HG03159 (cell line): Measurements from ENCODE around the gene ELP2.
"Not testable (repeated sequence)": the region's sequence is repeated elsewhere in the genome, so short reads cannot be mapped to it uniquely, and the experiment has no call there.

ENCODE experiments used
- ATAC-seq: cut with Tn5 transposase; IDR thresholded peaks from one replicate; pipeline ENCODE4 v1.9.1; 2021; ENCODE audit warnings: mild to moderate bottlenecking, moderate library complexity; ENCODE audit not compliant: unreplicated experiment

ELP2 gene

DNA sequence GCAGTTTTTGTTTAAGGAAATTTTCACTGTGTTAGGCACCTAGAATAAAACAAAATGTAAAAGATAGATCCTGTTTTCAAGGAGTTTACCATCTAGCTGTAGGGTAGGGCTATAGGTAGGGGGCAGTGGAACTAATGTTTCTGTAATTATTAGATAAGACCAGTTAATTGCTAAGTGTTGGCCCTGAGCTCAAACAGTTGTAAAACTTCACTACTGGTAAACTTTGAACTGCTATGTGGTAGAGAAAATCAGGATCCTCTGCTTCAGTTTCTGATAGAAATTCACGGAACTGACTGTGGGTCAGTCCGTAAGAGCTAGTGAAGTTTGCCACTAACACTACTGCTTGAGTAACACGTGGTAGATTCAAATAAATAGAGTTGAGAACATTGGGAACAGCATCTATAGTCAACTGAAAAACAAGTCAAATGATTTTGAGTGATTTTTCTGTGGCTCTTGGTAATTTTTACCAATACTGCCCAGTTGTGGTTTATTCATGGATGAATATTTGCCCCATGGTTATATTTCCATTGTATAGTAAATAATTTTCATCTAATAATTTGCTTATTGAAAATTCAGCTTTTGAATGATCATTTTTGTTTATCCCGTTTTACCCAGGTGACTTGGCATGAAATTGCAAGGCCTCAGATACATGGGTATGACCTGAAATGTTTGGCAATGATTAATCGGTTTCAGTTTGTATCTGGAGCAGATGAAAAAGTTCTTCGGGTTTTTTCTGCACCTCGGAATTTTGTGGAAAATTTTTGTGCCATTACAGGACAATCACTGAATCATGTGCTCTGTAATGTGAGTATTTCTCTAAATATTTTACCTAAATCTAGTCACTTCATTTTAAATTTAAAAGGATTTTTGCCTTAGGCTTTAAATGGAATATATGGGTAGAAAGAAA lies 26.4 kb downstream of the ELP2 start:
- ATAC-seq: no peak

DNA sequence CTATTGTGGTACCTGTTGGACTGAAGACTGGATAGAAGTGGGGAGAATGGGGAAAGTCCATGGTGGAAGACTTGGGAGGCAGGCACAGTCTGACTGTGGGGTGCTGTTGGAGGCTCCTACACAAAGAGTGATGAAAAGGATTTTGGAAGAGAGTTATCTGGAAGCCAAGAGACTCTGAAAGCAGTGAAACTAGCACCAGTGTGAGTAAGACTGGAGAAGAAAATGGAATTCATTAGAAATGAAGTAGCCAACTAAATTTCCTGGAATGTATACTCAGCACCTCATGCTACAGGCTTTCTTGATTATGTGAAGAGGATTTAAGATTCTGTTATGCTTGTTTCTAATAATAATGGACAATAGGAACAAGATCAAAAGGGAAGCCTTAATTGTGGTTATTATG lies 27.7 kb downstream of the ELP2 start:
- ATAC-seq: no peak

DNA sequence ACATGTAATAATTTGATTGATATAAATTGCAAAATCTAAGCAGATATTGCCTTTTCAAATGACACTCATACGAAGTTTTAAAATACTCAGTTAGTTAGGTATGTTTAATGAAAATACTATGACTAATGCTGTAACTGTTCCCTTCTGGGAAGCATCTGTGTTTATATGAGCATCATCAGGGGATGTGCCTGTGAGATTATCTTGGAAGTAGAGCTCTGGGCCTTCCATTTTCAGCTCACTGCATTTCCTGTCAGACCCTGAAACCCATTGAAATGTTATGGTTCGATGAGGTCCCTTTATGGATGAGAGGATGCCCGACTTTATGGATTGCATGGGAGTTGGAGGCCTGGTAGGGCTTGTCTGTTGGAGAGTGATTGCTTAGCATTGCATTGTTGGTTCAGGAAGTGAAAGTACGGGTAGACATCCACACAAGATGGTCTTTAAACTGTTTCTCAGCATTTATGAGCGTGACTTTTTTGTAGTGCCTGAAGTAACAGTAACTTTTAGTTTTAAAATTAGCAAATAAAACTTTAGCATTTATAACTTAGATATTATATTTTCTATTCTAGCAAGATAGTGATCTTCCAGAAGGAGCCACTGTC lies 28.7 kb downstream of the ELP2 start:
- no peak for ATAC-seq

DNA sequence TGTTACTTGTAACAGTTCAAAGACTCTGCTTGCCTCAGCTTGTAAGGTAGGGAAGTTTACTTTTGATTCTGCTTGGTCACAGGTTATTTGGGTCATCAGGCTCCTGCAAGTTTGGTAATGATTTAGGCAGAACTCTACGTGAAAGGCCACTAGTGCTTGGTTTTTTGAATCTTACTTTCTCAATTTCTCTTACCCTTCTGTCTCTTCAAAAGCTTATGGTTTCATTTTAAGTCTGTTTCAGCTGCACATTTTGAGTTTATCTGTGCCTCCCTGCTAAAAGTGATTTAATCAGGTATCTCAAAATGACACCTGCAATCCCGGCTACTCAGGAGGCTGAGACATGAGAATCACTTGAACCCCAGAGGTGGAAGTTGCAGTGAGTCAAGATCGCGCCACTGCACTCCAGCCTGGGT lies 31.3 kb downstream of the ELP2 start:
- no peak for ATAC-seq

DNA sequence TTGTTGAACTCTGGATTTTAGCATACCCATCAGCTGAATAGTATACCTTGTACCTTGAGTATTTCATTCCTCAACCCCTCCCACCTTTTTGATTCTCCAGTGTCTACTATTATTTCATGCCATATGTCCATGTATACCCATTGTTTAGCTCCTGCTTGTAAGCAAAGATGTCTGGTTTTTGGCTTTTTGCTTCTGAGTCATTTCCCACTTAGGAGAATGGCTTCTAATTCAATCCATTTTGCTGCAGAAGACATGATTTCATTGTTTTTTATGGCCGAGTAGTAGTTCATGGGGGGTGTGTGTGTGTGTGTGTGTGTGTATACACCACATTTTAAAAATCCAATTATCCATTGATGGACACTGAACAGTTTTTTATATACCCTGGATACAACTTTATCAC lies 33.3 kb downstream of the ELP2 start:
- no peak for ATAC-seq

DNA sequence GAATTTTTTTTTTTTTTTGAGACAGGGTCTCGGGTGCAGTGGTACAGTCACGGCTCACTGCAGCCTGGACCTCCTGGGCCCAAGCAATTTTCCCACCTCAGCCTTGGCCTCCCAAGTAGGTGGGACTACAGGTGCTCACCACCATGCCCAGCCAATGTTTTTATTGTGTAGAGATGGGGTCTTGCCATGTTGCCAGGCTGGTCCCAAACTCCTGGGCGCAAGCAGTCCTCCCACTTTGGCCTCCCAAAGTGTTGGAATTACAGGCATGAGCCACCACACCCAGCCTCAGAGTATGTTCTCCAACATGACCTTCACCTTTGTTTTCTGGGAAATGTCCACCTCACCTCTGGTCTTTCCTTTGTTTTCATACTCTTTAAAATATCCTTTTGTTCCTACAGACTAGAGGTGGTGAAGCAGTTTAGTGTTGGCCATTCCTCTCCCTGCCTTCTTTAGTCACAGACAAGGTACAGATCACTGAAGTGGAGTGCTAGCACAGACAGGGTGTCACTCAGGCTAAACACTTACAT lies 38.1 kb downstream of the ELP2 start:
- ATAC-seq: no peak

DNA sequence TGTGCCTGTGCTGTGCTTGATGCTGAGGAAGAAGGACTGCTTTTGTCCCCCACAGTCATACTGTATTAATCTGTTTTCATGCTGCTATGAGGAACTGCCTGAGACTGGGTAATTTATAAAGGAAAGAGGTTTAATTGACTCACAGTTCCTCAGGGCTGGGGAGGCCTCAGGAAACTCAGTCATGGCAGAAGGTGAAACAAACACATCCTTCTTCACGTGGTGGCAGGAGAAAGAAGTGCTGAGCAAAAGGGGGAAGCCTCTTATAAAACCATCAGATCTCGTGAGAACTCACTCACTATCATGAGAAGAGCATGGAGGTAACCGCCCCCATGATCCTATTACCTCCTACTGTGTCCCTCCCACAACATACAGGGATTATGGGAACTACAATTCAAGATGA lies 38.6 kb downstream of the ELP2 start:
- ATAC-seq: not testable (repeated sequence)

DNA sequence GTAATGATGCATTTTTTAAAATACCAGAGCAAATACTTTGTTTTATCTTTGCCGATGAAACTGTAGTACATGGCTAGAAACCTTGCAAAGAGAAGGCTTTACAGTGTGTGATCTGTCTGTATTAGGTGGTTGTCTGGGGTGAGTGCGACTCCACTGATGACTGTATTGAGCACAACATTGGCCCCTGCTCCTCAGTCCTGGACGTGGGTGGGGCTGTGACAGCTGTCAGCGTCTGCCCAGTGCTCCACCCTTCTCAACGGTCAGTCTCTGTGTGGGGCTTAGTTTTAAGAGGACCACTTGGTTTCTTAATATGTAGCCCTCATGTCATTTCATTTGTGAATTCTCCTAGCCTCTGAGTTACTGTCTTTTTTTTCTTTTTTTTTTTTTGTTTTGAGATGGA lies 40.2 kb downstream of the ELP2 start:
- no peak for ATAC-seq

DNA sequence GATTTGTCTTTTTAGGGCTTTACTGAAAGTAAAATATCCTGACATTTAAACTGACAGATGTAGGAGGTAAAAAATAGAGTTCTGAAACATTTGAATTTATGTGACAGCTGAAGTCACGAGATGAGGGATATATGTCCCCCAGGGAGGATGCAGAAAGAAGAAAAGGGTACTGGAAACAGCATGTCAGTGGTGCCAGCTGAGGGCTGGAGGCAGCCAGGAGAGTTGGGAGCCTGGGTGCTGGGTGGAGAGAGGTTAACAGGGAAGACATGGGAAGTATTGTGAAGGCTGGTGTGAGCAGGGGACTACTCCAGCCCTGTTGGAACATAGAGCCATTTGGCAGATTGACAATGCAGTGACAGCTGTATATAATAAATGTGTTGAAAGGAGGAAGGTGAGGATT lies 45.8 kb downstream of the ELP2 start:
- no peak for ATAC-seq

DNA sequence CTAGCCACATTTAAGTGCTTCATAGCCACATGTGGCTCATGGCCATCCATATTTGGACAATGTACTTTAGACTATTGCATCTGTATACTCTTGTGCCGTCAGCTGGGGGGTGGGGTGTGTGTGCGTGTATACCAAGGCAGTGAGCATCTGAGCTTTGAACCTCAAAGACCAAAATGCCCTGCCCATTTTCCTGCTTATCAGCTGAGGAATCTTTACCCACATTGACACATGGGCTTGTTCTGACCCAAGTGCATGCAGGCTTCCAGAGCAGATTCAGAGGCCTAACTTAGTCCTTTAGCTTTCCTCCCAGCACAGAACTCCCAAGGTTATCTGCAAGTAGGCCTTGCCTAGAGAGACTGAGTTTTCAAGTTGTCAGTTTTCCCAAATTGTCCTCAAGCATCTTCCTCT lies 46.5 kb downstream of the ELP2 start:
- no peak for ATAC-seq

DNA sequence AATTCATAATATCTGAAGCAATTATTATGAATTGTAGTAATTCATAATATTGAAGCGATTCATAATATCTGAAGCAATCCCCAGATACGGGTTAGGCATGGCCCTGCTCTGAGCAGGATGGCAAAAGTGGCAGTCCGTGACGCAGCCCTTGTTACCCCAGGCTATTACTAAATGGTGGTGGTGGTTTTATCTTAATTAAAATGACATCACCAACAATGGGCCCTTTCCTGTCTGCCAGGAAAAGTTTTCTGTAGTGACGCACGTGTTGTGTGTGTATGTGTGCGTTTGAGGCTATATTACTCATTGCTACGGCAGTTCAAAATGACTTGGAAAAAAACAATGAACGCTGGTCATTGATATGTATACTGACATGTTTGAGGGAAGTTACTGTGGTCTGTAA lies 47.0 kb downstream of the ELP2 start:
- no peak for ATAC-seq

DNA sequence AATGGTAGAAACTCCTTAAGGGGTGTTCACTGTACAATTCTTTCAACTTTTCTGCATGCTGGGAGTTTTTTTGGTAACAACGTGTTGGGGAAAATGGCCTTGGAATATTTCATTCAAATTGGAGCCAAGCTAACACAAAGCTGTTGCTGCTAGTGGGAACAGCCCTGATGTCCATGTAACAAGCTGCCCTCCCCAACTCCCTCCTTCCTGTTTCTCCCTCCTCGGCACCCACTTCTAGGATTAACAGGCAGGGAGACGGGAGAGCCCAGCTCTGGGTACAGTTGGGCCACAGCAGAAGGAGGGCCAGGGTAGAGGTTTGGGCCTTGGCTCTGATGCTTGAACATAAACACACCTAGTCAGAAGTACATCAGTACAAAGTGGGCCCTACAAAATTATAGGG lies 48.2 kb downstream of the ELP2 start:
- ATAC-seq: no peak

DNA sequence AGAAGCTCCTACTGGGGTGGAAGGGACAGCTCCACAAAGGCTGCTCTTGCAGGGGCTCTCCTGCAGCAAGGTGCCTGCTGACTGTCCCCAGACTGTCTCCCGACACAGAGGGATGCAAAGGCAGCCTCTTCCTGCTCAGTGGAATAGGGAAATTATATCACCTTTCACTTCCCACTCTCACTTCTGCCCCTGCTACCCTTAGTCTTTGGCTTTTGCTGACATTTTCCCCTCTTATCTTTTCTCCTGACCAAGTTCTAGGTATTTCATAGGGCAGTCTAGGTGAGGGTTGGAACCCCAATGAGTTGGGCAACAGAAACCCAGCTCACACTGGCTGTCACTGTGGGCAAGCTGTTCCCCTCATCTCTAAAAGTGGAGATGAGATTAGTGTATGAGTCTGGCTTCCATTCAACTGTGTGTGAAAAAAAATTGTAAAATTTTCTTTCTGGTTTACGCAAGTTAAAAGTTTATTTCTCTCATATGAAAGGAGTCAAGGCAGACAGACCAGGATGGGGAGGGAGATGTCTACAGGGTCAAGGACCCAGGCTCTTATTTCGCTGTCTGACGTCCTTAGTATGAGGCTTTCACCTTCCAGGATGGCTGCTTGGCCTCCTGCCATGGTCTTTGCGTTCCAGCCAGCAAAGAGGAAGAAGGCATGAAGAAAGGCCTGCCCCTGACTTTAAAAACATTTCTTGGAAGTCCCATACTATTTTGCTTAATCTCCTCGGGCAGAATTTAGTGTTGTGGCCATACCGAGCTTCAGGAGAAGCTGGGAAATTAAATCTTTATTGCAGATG lies 50.1 kb downstream of the ELP2 start:
- no peak for ATAC-seq

DNA sequence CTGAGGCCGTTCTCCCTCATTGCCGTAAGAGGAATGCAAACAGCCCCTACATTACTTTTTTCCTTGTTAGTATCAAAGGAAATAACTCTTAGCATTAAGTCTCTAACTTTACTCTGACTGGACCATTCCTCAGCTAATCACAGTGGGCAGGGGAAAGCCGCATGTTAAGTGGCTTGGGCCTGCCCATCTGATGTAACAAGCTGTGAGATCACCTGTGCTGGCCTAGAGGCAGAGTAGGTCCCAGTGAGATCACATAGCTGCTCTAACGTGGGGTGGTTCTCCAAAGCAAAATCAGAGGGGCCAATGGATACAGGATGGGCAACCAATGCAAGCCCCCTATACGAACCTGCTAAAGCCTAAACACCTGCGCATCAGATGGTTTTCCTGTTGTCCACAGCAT lies 51.7 kb downstream of the ELP2 start:
- no peak for ATAC-seq

DNA sequence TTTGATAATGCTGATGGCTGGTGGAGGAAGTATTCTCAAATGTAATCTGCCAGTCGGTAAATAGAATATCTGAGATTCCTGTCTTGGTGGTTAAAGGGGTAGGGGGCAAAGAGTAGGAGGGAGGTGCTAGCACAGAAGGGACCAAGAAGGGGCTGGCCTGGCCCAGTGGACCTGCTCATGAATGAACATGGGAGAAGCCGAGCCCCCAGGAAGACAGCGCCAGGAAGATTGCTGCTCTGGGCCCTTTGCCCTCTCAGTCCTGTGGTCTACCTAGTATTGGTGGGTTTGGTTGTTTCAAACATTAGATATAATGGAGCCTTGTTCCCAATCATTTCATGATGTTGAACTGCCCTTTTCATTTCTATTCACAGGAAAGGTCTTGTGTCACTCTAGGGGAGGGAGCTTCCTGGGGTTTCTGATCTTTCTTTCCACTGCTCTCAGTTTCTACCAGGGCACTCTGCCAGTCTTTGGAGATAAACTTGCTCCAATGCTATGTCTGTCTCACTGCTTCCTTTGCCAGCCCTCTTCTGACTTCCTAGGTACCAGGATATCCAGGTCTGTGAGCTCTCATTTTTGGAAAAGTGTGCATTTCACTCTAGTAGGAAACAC lies 52.3 kb downstream of the ELP2 start:
- no peak for ATAC-seq

DNA sequence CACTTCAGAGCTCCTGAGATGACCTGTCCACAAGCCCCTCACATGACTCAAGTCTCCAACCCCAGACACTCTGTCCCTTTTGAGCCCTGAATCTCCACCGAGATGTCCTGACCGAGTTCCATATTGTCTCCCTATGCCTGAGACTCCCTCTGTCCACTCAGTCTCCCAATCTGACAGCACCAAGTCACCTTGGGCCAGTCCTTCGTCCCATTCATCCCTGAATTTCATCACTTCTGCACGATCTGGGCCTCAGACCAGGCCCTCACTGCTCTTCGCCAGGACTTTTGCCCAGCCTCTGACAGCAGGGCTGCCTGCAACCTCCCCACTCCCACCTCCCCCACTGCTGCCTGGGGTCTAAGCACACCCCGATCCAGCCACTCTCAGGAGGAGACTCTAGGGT lies 53.3 kb downstream of the ELP2 start:
- no peak for ATAC-seq

DNA sequence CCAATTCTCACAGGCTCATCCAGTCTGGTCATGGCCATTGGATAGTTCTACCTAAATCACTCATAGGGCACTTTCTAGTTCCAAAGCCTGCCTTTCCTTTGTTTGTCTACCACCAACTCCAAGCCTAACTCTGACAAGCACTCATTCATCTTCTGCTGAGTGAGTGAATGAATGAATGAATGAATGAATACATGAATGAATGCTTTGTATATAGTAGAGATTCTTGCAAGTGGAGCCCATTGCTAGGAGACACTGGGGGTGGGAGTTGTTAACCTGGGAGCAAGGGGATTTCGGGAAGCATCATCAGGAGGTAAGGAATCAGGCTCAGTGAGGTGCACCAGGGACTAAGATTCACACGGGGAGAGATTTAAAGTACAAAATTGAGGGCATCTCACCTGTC lies 54.3 kb downstream of the ELP2 start:
- ATAC-seq: no peak

DNA sequence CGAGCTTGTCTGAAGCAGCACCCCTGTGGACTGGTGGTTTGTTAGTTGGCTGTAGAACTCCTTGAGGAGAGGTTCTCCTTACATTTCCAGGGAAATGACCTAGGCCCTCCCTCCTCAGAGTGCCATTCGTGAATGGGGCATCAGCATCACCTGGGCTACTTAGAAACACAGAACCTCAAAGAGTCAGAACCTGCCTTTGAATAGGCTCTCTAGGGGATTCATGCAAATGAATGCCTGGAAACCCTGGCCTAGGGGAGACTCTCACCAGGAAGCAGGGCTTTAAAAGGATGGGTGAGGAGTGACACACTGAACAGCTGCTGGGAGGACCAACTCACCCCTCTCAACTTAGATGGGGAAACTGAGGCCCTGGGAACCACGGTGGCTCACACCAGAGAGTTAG lies 55.5 kb downstream of the ELP2 start:
- no peak for ATAC-seq

DNA sequence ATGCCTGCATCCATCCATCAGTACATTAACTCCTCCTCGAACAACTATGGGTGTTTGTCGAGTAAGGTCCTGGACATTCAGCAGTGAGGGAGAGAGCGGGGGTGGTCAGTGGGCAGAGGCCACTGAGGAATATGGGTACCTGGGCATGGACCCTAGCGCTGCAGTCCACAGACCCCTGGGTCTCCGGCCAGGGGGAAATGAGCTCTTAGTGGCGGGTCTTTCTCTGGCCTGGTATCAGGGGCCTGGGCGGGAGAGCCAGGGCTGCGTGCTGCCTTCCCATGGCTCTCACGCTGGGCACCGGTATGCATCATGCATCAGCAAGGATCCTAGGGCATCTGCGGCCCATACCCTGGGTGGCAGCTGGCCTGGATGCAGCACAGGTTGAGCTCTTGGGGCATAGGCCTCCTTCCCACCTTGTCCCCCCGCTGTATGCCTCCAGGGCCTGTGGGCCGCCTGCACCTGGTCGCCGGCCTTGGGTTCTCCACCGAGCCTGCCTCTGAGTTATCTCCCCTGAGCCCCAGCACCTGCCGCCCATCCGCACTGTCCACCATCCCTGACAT lies 56.3 kb downstream of the ELP2 start:
- ATAC-seq: no peak

DNA sequence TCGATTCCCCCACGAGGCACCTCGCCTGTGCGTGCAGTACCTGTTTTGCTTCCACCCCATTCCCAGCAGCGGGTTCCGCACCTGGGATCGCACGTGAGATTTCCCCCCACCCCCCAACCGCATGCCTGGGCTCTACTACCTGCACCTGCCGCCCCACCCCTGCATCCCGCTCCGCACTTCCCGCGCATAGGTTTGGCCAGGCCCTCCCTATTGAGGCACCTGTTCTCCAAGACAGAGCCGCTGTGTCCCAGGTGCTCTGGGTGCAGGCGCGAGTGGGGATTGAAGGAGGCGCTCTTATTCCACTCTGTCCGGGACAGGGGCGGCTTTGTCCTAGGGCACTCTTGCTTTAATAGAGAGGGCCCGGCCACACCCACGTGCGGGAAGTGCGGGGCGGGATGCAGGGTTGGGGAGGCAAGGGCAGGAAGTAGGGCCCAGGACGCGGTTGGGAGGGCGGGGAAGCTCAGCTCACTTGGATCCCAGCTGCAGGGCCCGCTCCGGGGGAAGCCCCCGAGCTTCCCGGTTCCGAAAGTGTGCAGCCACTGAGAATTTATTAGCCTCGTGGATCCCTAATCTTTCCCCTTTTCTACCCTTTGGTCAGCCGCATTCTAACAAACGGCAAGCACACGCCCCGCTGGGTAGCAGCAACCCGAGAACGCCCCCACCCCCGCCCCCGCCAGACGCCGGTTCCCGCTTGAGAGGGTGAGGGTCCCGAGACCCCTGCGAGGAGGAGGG lies 56.9 kb downstream of the ELP2 start:
- ATAC-seq: no peak
